DND-41 (cell line): ENCODE results near the gene DBNL.
"Not testable (repeated sequence)": the region's sequence is repeated elsewhere in the genome, so short reads cannot be mapped to it uniquely, and the experiment has no call there.

Source experiments
- ATAC-seq: fragments of 200-7000 bp; cut with Tn5 transposase; 3 replicates; pipeline ENCODE4 v1.9.1; 2021; ENCODE audit warnings: low read depth; ENCODE audit not compliant: insufficient read depth
- DNase-seq: peaks from one replicate; pipeline ENCODE4 v3.0.0-alpha.2; 2020
- H2AFZ ChIP-seq: 2 replicates; pipeline ENCODE4 v1.6.0; 2012; ENCODE audit warnings: low read depth, low read length
- H3K27ac ChIP-seq: 2 replicates; pipeline ENCODE4 v1.5.1; 2012; ENCODE audit warnings: low read length, inconsistent platforms
- H3K27me3 ChIP-seq: fragments of 200-600 bp; sonication (generic); 2 replicates; pipeline ENCODE4 v1.6.0; 2012; ENCODE audit warnings: low read length, mild to moderate bottlenecking, inconsistent platforms; ENCODE audit not compliant: insufficient read depth, poor library complexity
- H3K36me3 ChIP-seq: 2 replicates; pipeline ENCODE4 v1.5.1; 2012; ENCODE audit warnings: low read length, inconsistent platforms; ENCODE audit not compliant: insufficient read depth
- H3K4me1 ChIP-seq: 2 replicates; pipeline ENCODE4 v1.5.1; 2012; ENCODE audit warnings: mild to moderate bottlenecking, low read length; ENCODE audit not compliant: insufficient read depth
- H3K4me2 ChIP-seq: 2 replicates; pipeline ENCODE4 v1.6.0; 2012; ENCODE audit warnings: mild to moderate bottlenecking, moderate library complexity, low read length, inconsistent platforms; ENCODE audit not compliant: insufficient read depth
- H3K4me3 ChIP-seq, 2 experiments: fragments of 200-600 bp in 1 of 2; shearing (Covaris generic) in 1 of 2; 2 replicates each; pipeline ENCODE4 v1.5.1; 2012 to 2016; ENCODE audit warnings: inconsistent platforms in 2 of 2, low read length in 2 of 2, mild to moderate bottlenecking in 2 of 2, low read depth in 1 of 2, moderate library complexity in 1 of 2
- H3K79me2 ChIP-seq: 2 replicates; pipeline ENCODE4 v1.6.0; 2012; ENCODE audit warnings: low read length, inconsistent platforms; ENCODE audit not compliant: insufficient read depth
- H3K9ac ChIP-seq: 2 replicates; pipeline ENCODE4 v1.6.0; 2012; ENCODE audit warnings: low read depth, mild to moderate bottlenecking, inconsistent platforms, low read length, moderate library complexity
- H3K9me3 ChIP-seq: 2 replicates; pipeline ENCODE4 v1.5.1; 2012; ENCODE audit warnings: low read length, moderate library complexity, mild to moderate bottlenecking, inconsistent platforms; ENCODE audit not compliant: insufficient read depth, severe bottlenecking
- H4K20me1 ChIP-seq: 2 replicates; pipeline ENCODE4 v1.6.0; 2012; ENCODE audit warnings: low read length; ENCODE audit not compliant: insufficient read depth
- EZH2 ChIP-seq: IDR thresholded peaks from 3 replicates; pipeline ENCODE4 v1.6.1; 2012; ENCODE audit warnings: borderline replicate concordance, low read depth, mild to moderate bottlenecking, moderate library complexity, low read length, inconsistent platforms; ENCODE audit not compliant: severe bottlenecking
- TF ChIP-seq, protein P1 (sequence below): IDR thresholded peaks from 2 replicates; pipeline ENCODE4 v1.5.1; 2012; ENCODE audit warnings: borderline replicate concordance, low read length, moderate library complexity, mild to moderate bottlenecking; ENCODE audit not compliant: poor library complexity, severe bottlenecking; ENCODE audit errors: extremely low read depth

Gene DBNL

GRCh38 chr7:44044315-44045225 is at the start of gene DBNL:
DBNL (plus strand) TSS chr7:44044702; CDS start chr7:44044738, 36 bp downstream.
- peak within 1 kb of the TSS; percentile 85 for H3K4me2 ChIP-seq
- peaks cover 36% of the 10 kb centered on the region for H3K4me1 ChIP-seq
- DNase-seq (peak; percentile 90), ATAC-seq (peak; percentile 90)
- H3K9ac ChIP-seq, result peak within 1 kb of the TSS; percentile 94
- peaks cover 55% of the 10 kb centered on the region for H3K79me2 ChIP-seq
- H3K27me3 ChIP-seq, result no peaks in the 10 kb centered on the region
- H3K4me3 ChIP-seq, result peak within 1 kb of the TSS; percentile 38 to 93
- H3K36me3 ChIP-seq, result peaks cover 25% of the 10 kb centered on the region
- TF ChIP-seq, protein P1, sequence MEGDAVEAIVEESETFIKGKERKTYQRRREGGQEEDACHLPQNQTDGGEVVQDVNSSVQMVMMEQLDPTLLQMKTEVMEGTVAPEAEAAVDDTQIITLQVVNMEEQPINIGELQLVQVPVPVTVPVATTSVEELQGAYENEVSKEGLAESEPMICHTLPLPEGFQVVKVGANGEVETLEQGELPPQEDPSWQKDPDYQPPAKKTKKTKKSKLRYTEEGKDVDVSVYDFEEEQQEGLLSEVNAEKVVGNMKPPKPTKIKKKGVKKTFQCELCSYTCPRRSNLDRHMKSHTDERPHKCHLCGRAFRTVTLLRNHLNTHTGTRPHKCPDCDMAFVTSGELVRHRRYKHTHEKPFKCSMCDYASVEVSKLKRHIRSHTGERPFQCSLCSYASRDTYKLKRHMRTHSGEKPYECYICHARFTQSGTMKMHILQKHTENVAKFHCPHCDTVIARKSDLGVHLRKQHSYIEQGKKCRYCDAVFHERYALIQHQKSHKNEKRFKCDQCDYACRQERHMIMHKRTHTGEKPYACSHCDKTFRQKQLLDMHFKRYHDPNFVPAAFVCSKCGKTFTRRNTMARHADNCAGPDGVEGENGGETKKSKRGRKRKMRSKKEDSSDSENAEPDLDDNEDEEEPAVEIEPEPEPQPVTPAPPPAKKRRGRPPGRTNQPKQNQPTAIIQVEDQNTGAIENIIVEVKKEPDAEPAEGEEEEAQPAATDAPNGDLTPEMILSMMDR, result peak; percentile 2
- no peak for TF ChIP-seq EZH2
- peaks cover 35% of the 10 kb centered on the region for H4K20me1 ChIP-seq
- no peaks in the 10 kb centered on the region for H3K9me3 ChIP-seq
- H2AFZ ChIP-seq, result peak within 1 kb of the TSS; percentile 99
- peak within 1 kb of the TSS; percentile 97 for H3K27ac ChIP-seq

DNA sequence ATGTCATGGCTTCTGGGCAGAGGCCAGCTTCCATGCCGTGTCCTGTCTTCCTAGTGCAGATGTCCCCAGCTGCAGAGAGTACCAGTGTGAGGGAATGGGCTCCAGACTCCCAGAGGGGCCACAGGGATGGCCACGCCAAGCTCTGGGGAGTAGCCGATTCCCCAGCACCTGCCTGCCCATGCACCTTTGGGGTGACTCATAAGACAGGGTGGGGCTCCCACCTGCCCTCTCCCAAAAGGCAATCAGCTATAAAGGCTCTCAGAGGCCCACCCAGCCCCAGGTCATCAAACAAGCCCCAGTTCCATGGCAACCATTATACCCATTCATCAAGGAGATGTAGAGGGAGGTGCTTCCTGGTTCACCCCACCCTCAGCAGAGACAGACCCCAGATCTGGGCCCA is 47.0 kb upstream of the DBNL start, which contains the start of gene SPDYE1:
TSS of gene SPDYE1 (plus strand) at position 366 of the 400 bp plus-strand sequence. CDS start 2,053 bp downstream, outside the sequence.
- not testable (repeated sequence) for DNase-seq, H3K4me1 ChIP-seq, H3K9me3 ChIP-seq, H3K36me3 ChIP-seq, H3K27me3 ChIP-seq, ATAC-seq, H2AFZ ChIP-seq, H3K4me2 ChIP-seq, H3K79me2 ChIP-seq, H4K20me1 ChIP-seq, H3K9ac ChIP-seq, H3K27ac ChIP-seq, H3K4me3 ChIP-seq

GRCh38 chr7:44012081-44012480 is 32.4 kb upstream of the DBNL start:
- not testable (repeated sequence) for H3K9me3 ChIP-seq, H3K27ac ChIP-seq, H3K4me2 ChIP-seq, H4K20me1 ChIP-seq, H3K79me2 ChIP-seq, H3K9ac ChIP-seq, DNase-seq, H3K36me3 ChIP-seq, H3K4me1 ChIP-seq, ATAC-seq, H2AFZ ChIP-seq, H3K27me3 ChIP-seq, H3K4me3 ChIP-seq

DNA sequence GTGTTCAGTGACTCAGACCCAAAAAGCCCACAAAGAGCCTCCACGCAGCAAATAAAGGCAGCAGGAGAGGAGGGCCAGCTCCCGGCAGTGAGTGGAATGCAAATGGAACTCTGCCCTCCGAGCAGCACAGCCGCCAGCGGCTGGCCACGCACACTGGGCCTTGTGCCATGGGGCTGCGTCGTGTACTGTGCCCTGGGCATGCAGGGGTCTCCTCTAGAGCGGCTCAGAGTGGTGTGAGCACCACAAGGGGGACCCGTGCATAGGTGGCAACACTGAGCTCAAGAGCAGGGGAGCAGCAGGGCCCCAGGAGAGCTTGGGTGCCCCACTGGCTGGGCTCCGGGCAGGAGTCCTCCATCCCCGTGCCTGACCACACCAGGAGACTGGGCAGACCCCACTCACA is 29.4 kb upstream of the DBNL start:
- DNase-seq, ATAC-seq, H3K9ac ChIP-seq, H3K9me3 ChIP-seq, H3K4me2 ChIP-seq, H2AFZ ChIP-seq, H3K36me3 ChIP-seq, H3K27me3 ChIP-seq, H4K20me1 ChIP-seq, H3K27ac ChIP-seq, H3K4me3 ChIP-seq: not testable (repeated sequence)
- peaks cover 15% of the 10 kb centered on the region for H3K4me1 ChIP-seq
- peaks cover 20% of the 10 kb centered on the region for H3K79me2 ChIP-seq
